H9 (cell line): Measurements from ENCODE around the gene DMKN. TPM values are rescaled to one million over a fixed set of nuclear protein-coding genes. Genes with fewer than 3 reads are reported as not detected.

Source experiments
- DNase-seq: peaks from one replicate; pipeline ENCODE4 v3.0.0-alpha.2; 2017
- H2AFZ ChIP-seq: one replicate; pipeline ENCODE4 v1.6.1; 2013; ENCODE audit warnings: mild to moderate bottlenecking, low read length, control low read depth, moderate library complexity
- H2AK5ac ChIP-seq: 2 replicates; pipeline ENCODE4 v1.6.1; 2013; ENCODE audit warnings: low read length, control low read depth, mixed read lengths; ENCODE audit not compliant: insufficient read length
- H2BK120ac ChIP-seq: one replicate; pipeline ENCODE4 v1.6.1; 2013; ENCODE audit warnings: low read depth, mild to moderate bottlenecking, low read length, control low read depth, inconsistent platforms; ENCODE audit not compliant: poor library complexity, severe bottlenecking
- H2BK12ac ChIP-seq: 2 replicates; pipeline ENCODE4 v1.6.1; 2013; ENCODE audit warnings: low read length, control low read depth, mixed read lengths, low read depth; ENCODE audit not compliant: insufficient read length
- H2BK15ac ChIP-seq: 2 replicates; pipeline ENCODE4 v1.6.1; 2013; ENCODE audit warnings: low read depth, low read length, control low read depth
- H2BK20ac ChIP-seq: one replicate; pipeline ENCODE4 v1.6.1; 2013; ENCODE audit warnings: low read depth, mild to moderate bottlenecking, low read length, control low read depth, inconsistent platforms; ENCODE audit not compliant: poor library complexity, severe bottlenecking
- H2BK5ac ChIP-seq: 2 replicates; pipeline ENCODE4 v1.6.1; 2013; ENCODE audit warnings: low read length, control low read depth, mixed read lengths; ENCODE audit not compliant: insufficient read length
- H3K14ac ChIP-seq: 2 replicates; pipeline ENCODE4 v1.6.1; 2013; ENCODE audit warnings: low read length, control low read depth; ENCODE audit not compliant: insufficient read depth
- H3K18ac ChIP-seq: 2 replicates; pipeline ENCODE4 v1.6.1; 2013; ENCODE audit warnings: low read depth, mild to moderate bottlenecking, mixed read lengths, low read length, control low read depth; ENCODE audit not compliant: insufficient read length
- H3K23ac ChIP-seq: 2 replicates; pipeline ENCODE4 v1.6.1; 2013; ENCODE audit warnings: low read length, control low read depth, mixed read lengths, low read depth; ENCODE audit not compliant: insufficient read length
- H3K23me2 ChIP-seq: 2 replicates; pipeline ENCODE4 v1.6.1; 2013; ENCODE audit warnings: low read depth, mild to moderate bottlenecking, mixed read lengths, low read length, control low read depth; ENCODE audit not compliant: insufficient read length, poor library complexity, severe bottlenecking
- H3K27ac ChIP-seq: 2 replicates; pipeline ENCODE4 v1.5.1; 2013; ENCODE audit warnings: low read length, control low read depth, mixed read lengths, low read depth; ENCODE audit not compliant: insufficient read length
- H3K27me3 ChIP-seq: 2 replicates; pipeline ENCODE4 v1.6.1; 2013; ENCODE audit warnings: low read length, control low read depth, inconsistent platforms; ENCODE audit not compliant: insufficient read depth
- H3K4ac ChIP-seq: 2 replicates; pipeline ENCODE4 v1.6.1; 2013; ENCODE audit warnings: low read depth, mild to moderate bottlenecking, control low read depth, inconsistent platforms, low read length, moderate library complexity
- H3K4me1 ChIP-seq: 2 replicates; pipeline ENCODE4 v1.6.1; 2013; ENCODE audit warnings: low read length, control low read depth, inconsistent platforms; ENCODE audit not compliant: insufficient read depth
- H3K4me2 ChIP-seq: 2 replicates; pipeline ENCODE4 v1.6.1; 2013; ENCODE audit warnings: low read length, control low read depth, mixed read lengths; ENCODE audit not compliant: insufficient read length, insufficient read depth
- H3K56ac ChIP-seq: 2 replicates; pipeline ENCODE4 v1.6.1; 2013; ENCODE audit warnings: low read depth, mild to moderate bottlenecking, mixed read lengths, low read length, control low read depth; ENCODE audit not compliant: insufficient read length
- H3K79me1 ChIP-seq: 2 replicates; pipeline ENCODE4 v1.6.1; 2013; ENCODE audit warnings: low read depth, mild to moderate bottlenecking, moderate library complexity, low read length, control low read depth, inconsistent platforms; ENCODE audit not compliant: insufficient read depth, poor library complexity, severe bottlenecking
- H3K79me2 ChIP-seq: 2 replicates; pipeline ENCODE4 v1.6.1; 2013; ENCODE audit warnings: low read length, control low read depth, inconsistent platforms; ENCODE audit not compliant: insufficient read depth
- H3K9ac ChIP-seq: 2 replicates; pipeline ENCODE4 v1.6.1; 2013; ENCODE audit warnings: low read length, control low read depth, mixed read lengths; ENCODE audit not compliant: insufficient read length; ENCODE audit errors: extremely low read depth
- H3K9me3 ChIP-seq: one replicate; pipeline ENCODE4 v1.6.1; 2013; ENCODE audit warnings: low read depth, low read length, inconsistent platforms; ENCODE audit not compliant: control insufficient read depth
- H3T11ph ChIP-seq: one replicate; pipeline ENCODE4 v1.6.1; 2013; ENCODE audit warnings: mild to moderate bottlenecking, low read length, control low read depth, inconsistent platforms
- H4K20me1 ChIP-seq: one replicate; pipeline ENCODE4 v1.6.1; 2013; ENCODE audit not compliant: control insufficient read depth, insufficient read length, insufficient read depth
- H4K5ac ChIP-seq: 2 replicates; pipeline ENCODE4 v1.6.1; 2013; ENCODE audit warnings: low read depth, mild to moderate bottlenecking, mixed read lengths, low read length, control low read depth; ENCODE audit not compliant: insufficient read length
- H4K8ac ChIP-seq: replicated peaks from 2 replicates; pipeline ENCODE4 v1.6.1; 2013; ENCODE audit warnings: low read length, control low read depth, mixed read lengths, low read depth; ENCODE audit not compliant: insufficient read length
- H4K91ac ChIP-seq: 2 replicates; pipeline ENCODE4 v1.6.1; 2013; ENCODE audit warnings: low read depth, mild to moderate bottlenecking, moderate library complexity, mixed read lengths, low read length, control low read depth; ENCODE audit not compliant: insufficient read length
- H3K27ac Mint-ChIP-seq, 3 experiments: 2 replicates in 2 of 3; 3 replicates in 1 of 3; pipeline ENCODE4 v1.8.0; 2020 to 2021; ENCODE audit warnings: mixed read lengths in 3 of 3, mild to moderate bottlenecking in 1 of 3, moderate library complexity in 1 of 3
- H3K27me3 Mint-ChIP-seq: 2 replicates; pipeline ENCODE4 v1.8.0; 2021; ENCODE audit warnings: low read depth, mild to moderate bottlenecking, moderate library complexity, mixed read lengths
- H3K36me3 Mint-ChIP-seq, 3 experiments: 2 replicates in 2 of 3; 3 replicates in 1 of 3; pipeline ENCODE4 v1.8.0; 2020 to 2021; ENCODE audit warnings: low read depth in 3 of 3, mixed read lengths in 3 of 3; ENCODE audit not compliant: insufficient read depth in 1 of 3
- H3K4me1 Mint-ChIP-seq, 2 experiments: 2 replicates each; pipeline ENCODE4 v1.8.0; 2020; ENCODE audit warnings: mixed read lengths in 2 of 2
- H3K4me3 Mint-ChIP-seq, 2 experiments: 2 replicates in 1 of 2; 3 replicates in 1 of 2; pipeline ENCODE4 v1.8.0; 2020 to 2021; ENCODE audit warnings: mild to moderate bottlenecking in 2 of 2, mixed read lengths in 2 of 2, moderate library complexity in 1 of 2
- H3K9me3 Mint-ChIP-seq, 2 experiments: 2 replicates in 1 of 2; 3 replicates in 1 of 2; pipeline ENCODE4 v1.8.0; 2020; ENCODE audit warnings: mild to moderate bottlenecking in 2 of 2, mixed read lengths in 2 of 2, moderate library complexity in 1 of 2
- WGBS: extraction: QIAGEN DNeasy Blood & Tissue Kit; methylation state at CpG from one replicate; pipeline ENCODE4 v1.1.7; 2013; ENCODE audit warnings: missing lambda C conversion rate, low lambda C conversion rate, mixed read lengths; ENCODE audit not compliant: insufficient read length; ENCODE audit errors: extremely low coverage; 5-methylcytosine and 5-hydroxymethylcytosine counted together
- total RNA-seq: library from RNA; stranded (reverse); gene quantifications from 2 replicates; pipeline ENCODE4 v1.2.1, GENCODE V29; 2021
- TF ChIP-seq, protein P1 (sequence below): fragments of 200-600 bp; sonication (generic); conservative IDR thresholded peaks from 3 replicates; pipeline ENCODE4 v1.8.0; 2021; ENCODE audit warnings: antibody characterized with exemption, mild to moderate bottlenecking

DMKN gene
- total RNA-seq, 1 experiment from 2014 or later: 278 TPM

GRCh38 chr19:35509018-35509652, 4.3 kb downstream of the DMKN start:
- Histone ChIP-seq H3K9ac (peak overlapping the region; percentile 88), H2BK120ac (no peak overlapping the region), H4K5ac (peak overlapping the region; percentile 20), H2BK15ac (no peak overlapping the region), H3K18ac (peak overlapping the region; percentile 83), H4K91ac (no peak overlapping the region), H3K27ac (peak overlapping the region; percentile 36), H3K9me3 (no peaks in the 10 kb centered on the region), H3K14ac (peak overlapping the region; percentile 94; the same call in 1 of the 2 replicates), H3K23ac (no peak overlapping the region), H2BK12ac (no peak overlapping the region), H3K79me2 (peaks cover 4% of the 10 kb centered on the region; the same call in 1 of the 2 replicates), H3K56ac (no peak overlapping the region), H3K4me2 (peak overlapping the region; percentile 94), H3K27me3 (no peaks in the 10 kb centered on the region; the same call in 1 of the 2 replicates), H3K23me2 (peaks cover 10% of the 10 kb centered on the region), H3T11ph (no peak overlapping the region), H3K4me1 (no peaks in the 10 kb centered on the region), H2BK20ac (no peak overlapping the region), H2AFZ (no peak overlapping the region), H3K79me1 (no peaks in the 10 kb centered on the region), H3K4ac (peak overlapping the region; percentile 35; the same call in 1 of the 2 replicates), H2AK5ac (no peak overlapping the region), H2BK5ac (no peak overlapping the region), H4K8ac (no peak overlapping the region), H4K20me1 (no peaks in the 10 kb centered on the region)
- WGBS: no CpG with 5 or more reads among the region's 12 CpGs
- DNase-seq: peak; percentile 79
- Mint-ChIP-seq H3K27ac (peak overlapping the region; percentile 99 to 100 (median 99)), H3K4me3 (peak overlapping the region; percentile 97 to 98), H3K36me3 (peaks cover 30 to 42% (median 42%) of the 10 kb centered on the region in 3 experiments), H3K4me1 (peaks cover 19 to 35% of the 10 kb centered on the region in 2 experiments), H3K27me3 (peaks cover 26% of the 10 kb centered on the region), H3K9me3 (no peaks in the 10 kb centered on the region)
- TF ChIP-seq, protein P1, sequence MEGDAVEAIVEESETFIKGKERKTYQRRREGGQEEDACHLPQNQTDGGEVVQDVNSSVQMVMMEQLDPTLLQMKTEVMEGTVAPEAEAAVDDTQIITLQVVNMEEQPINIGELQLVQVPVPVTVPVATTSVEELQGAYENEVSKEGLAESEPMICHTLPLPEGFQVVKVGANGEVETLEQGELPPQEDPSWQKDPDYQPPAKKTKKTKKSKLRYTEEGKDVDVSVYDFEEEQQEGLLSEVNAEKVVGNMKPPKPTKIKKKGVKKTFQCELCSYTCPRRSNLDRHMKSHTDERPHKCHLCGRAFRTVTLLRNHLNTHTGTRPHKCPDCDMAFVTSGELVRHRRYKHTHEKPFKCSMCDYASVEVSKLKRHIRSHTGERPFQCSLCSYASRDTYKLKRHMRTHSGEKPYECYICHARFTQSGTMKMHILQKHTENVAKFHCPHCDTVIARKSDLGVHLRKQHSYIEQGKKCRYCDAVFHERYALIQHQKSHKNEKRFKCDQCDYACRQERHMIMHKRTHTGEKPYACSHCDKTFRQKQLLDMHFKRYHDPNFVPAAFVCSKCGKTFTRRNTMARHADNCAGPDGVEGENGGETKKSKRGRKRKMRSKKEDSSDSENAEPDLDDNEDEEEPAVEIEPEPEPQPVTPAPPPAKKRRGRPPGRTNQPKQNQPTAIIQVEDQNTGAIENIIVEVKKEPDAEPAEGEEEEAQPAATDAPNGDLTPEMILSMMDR: no peak
